ENCODE measurements around the gene PRKN.

Gene PRKN

DNA sequence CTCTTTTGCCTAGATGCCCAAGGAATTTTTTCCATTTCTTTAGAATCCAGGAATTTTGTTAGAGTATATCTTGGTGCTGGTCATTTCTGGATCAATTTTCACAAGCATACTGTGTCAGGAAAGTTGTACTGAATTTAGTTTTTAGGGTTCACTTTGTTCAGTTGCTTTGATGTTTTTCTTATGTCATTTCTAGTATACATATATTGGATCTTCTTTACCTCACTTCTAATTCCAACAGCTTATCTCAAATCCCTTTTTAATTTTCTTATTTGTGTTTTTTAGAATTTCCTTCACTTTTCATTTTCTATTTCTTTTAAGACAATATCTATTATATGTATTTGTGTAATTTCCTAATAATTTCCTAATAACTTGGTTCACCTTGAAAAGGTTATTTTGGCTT, 1172.7 kb downstream of the PRKN start:
- DNase-seq = no peak

DNA sequence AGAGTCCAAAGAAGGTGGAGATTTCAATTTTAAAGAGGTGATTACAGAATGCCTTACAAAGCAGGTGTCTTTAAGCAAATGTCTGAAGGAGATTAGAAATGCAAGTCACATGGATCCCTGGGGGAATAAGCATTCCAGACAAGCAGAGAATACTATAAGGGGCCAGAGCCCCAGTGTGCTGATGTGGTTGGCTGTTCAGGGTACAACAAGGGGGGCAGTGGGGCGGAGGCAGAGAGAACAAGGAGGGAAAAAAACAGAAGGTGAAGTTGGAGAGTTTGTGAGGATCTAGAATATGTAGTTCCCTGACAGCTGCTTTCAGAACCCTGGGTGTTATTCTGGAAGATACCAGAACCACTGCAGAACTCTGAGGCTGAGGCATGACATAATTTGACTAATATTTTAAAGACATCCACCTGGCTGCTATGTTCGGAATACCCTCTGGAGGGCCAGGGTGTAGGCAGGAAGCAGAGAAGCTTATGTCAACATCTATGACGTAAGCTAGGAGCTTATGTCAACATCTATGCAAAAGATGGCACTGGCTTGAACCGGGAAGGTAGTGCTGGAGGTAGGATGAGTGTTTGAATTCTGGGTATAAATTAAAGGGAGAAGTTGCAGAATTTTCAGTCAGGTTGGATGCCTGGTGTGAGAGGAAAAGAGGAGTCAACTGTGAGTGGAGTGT, 1177.5 kb downstream of the PRKN start:
- DNase-seq = no peak

DNA sequence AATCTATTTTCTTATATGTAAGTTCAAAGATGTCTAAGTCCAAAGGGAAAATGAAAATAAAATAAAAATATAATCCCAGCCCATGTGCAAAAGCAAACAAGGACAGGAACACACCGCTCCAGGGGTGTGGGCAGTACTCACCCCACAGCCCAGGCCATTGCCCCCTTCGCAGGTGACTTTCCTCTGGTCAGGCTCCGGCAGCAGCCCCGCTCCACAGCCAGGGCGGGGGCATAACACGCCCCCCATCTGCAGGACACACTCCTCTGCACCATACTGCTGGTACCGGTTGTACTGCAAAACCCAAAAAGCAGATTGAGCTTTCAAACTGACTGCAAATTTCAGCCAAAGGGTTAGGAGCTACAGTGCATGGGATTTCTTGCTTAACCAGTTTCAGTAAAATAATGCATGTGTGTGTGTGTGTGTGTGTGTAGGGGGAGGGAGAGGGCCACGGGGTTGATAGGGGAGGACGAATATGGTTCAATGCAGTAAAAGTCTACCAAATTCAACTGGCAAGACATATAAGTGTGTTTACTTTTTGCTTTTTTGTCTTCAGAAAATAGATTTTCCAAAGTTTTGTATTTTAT, 1178.8 kb downstream of the PRKN start:
- no peak for DNase-seq

DNA sequence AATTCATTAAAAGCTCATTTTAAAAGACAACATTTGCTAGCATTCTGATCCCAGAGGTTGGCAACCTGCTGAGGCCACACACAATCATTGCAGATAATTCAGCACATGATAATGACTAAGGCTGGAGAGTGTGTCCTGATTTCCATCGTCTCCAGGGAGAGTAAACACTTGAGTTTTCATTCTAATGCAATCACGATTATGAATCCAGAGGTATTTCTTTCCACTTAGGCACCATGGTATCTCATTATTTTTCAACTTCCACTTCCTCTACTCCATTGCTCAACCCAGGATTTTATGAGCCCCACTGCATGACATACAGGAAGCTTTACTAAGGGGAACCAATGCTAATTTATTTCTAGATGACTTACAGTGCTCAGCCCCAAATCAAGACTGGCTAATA, 1179.9 kb downstream of the PRKN start:
- DNase-seq = no peak

DNA sequence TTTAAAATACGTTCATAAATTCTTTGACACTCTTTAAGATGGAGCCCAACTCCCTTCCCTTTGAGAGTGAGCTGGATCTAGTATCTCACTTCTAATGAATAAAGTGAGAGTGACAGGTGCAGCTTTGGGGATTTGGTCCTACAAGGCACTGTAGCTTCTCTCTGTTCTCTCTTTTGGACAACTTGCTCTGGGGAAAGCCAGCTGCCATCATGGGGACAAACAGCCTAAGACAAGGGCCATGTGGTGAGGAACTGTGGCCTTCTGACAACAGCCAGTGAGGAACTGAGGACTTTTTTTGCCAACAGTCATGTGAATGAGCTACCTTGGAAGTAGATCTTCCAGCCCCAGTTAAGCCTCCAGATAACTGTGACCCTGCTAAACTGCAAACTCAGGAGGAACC, 1180.9 kb downstream of the PRKN start:
- DNase-seq = no peak

DNA sequence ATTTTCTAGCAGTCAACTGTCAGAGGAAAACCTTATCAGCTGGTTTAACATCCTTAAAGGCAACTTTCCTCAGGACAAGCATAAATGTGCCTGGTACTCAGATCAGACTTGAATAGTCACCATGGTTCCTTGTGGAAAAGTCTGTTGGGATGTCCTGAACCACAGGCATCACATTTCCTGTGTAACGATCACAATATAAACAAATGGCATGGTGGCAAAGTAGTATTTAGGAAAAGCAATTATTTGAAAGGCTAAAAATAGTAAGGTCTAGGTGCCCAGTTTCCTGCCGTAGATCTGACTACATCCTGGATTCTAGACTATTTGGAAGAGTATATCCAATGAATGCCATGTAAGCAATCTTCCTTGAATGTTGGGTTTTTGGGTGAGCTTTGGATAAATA, 1181.8 kb downstream of the PRKN start:
- no peak for DNase-seq

DNA sequence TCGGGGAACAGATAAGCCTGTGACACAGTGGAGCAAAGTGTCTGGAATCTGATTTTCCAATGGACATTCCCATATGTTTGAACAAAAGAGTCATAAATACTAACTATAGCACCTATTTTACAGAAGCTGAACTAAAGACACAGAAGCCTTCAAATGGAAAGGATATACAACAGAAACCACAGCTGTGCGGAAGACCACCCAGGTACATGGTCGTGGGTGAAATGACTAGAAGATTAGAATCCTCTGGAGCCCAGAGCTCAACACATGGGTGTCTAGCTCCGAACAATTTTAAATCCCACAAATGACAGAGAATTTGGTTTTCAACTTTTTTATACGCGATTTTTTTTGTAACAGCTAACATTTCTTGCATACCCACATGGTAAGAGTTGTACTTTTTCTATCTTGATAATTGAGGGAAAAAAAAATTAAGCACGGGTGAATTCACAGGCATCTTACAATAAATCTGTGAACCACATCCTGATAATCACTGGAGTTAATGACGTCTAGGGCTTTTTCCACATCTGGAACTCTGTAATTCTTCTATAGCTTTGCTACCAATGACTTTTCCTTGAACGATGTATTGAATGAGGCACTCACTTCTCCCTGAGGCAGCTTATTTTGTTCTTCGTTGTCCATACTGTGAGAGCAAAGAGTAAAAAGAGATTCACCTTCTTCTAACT, 1182.6 kb downstream of the PRKN start:
- DNase-seq = no peak

DNA sequence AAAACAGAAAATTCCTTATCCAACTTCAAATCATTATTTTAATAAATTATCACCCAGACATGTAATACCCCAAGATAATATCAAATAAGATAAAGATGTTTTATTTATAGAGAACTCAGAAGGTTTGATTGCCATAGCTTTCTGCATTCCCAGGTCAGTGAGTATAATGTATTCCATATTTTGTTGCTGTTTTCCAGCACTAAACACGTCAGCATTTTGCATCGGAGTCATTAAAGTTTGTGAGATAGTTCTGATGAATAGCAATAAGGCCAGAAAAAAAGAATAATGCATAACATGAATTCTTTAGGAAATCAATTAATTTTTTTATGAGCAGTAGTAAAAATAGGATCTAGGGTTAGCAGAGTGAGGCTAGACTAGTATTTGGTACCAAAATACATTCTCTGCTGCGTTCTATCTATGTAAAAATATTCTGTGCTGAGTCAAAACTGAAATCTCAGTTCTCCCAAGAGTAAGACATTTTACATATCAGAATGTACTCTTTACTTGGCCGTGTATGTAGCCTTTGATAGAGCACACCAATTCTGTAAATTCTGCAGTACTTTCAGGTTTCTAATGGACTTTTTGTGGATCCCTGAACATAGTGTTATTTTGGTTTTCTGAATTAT, 1183.8 kb downstream of the PRKN start:
- no peak for DNase-seq

DNA sequence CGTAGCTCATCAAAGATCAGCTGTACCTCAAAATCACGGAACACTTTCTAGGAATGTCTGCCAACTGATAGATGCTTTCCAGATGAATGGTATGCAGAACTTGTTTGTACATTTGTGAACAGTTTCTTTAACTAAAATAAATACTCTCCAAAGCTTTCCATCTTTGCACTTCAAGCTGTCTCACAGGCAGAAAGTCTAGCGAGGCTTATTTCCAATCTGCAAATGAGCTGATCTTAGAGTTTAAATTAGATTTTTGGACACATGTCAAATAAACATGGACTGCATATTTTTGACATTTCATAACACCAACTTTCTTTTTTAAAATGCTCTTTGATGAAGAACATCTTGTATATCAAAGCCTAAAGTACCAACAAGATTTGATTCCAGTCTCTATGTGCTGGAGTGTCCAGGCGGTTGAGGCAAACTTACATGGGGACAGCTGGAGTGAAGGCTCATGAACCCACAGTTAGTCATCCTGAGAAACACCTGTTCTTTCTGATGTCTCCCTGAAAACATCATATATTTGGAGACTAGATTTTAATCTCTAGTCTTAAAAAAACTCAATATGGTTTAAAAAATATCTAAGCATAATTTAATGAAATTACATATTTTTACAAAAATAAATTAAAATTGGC, 1185.1 kb downstream of the PRKN start:
- DNase-seq = no peak

DNA sequence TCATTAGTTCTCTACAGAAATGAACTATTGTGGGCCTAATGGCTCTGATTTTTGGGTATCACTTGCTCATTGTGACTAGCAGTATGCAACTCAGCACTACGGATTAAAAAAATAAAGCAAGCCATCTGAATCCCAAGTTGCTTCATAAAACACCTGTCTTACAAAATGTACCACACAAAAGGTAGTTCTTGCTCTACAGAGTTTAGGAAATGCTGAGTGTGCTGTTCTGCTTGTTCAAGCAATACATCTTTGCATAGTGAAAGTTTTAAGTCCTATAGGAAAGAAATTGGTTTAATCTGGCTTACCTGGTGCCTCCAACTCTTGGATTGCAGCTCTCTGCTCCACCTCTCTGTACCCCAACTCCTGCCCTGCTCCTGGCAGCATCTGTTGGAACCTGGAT, 1187.0 kb downstream of the PRKN start:
- DNase-seq = no peak

DNA sequence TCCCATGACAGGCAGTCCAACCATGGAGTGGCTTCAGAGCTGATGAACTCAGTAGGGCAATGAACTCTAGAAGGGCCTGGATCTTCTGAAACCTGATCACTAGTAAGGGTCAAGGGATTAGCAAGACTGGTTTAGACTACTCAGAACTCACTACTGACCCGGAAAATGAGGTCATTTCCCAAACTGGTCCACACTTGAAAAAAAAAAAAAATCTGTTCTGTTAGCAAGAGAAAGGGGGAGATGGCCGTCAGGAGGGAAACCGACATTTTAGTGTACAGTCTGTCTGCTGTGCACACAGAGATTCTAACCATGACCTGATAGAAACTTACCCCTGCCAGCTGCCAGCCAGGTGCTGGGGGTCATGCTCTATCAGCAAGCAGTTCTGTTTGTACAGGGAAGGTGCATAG, 1191.3 kb downstream of the PRKN start:
- DNase-seq = no peak

DNA sequence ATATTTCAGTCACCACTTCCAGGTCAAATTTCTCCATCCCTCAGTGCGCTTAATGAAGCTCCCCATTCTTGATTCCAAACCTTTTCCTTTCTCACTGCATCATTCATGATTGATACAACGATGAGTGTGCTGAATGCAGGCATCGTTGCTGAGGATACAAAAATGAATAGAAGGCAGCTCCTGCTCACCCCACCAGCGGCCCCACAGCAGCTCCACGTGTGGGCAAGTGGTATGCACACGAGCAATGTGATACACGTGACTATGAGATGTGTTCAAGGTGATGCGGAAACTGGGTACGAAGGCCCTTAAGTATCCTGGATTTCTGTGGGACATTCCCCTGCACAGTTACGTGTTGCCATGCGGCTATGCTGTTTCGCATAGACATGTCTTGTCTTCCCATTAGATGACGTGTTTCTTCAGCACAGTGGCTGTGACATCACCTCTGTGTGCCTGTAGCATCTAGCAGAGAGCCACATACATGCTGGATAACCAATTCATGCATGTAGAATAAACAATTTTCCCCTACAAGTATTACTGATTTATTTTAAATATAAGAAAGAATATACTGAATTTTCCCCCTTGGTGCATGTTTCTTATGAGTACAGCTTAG, 1193.2 kb downstream of the PRKN start:
- no peak for DNase-seq

DNA sequence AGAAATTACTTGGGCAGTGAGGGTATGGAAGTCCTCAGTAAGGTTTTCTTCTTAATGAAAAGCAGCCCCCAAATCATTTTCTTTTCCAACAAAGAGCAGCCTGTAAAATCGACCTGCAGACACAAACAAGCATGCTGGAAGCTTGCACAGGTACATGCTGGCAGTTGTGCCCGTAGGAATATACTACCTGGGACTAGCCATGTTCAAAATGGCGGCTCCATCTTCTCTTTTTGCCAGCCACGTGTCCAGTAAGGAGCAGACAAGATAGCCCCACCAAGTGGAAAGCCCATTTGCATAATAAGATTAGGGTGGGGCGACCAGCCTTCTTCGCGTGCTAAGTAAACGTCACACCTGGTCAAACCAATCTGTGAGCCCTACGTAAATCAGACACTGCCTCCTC, 1194.3 kb downstream of the PRKN start:
- DNase-seq = no peak

DNA sequence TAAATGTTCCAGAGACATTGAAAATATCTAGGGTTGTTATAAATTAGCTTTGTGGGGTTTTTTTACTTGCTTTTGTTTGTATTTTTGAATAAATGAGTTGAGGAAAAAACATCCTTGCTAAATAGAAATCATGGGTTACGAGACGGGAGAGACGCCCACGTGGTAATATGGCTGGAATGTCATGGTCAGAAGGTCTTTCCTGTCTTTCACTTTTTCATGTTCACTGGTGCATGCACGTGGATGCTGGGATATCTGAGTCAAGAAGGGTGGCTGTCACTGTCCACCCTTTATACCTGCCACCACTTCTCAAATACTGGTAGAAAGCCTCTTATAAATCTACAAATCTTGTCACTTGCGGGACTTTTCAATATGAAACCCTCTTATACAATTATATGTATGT, 1195.0 kb downstream of the PRKN start:
- DNase-seq = no peak

DNA sequence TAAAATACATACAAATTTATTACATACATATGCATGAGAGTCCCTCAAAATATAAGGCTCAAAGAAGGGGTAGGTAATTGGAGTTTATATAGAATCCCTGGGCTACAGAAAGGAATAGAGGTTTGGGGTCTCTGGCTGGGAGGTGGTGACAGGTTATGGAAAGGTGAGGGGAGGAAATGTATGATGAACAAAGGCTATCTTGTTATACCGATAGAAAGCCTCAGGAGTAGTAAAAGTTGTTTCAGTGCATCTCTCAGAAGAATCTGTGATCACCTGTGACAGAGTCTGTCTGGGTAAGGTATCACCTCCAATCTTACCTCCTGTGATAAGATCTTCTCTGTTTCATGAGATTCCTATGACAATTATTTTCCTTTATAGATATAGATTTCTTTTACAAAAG, 1200.8 kb downstream of the PRKN start:
- no peak for DNase-seq

DNA sequence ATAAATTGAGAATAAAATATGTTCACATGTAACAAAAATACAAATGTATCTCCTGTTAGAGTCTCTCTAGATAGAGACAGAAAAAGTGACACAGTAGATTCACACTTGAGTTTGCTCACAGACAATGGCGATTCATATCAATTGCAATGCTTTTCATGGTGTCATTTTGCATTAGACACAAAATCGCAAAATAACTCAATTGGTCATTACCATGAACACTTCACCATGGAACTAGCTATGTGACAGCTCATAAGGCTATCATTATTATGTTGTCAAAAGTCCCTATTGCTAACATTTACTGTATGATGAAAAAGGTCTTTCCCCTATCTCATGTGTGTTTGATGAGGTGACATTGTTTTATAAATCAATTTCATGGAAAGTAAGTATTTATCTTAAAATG, 1204.2 kb downstream of the PRKN start:
- no peak for DNase-seq

DNA sequence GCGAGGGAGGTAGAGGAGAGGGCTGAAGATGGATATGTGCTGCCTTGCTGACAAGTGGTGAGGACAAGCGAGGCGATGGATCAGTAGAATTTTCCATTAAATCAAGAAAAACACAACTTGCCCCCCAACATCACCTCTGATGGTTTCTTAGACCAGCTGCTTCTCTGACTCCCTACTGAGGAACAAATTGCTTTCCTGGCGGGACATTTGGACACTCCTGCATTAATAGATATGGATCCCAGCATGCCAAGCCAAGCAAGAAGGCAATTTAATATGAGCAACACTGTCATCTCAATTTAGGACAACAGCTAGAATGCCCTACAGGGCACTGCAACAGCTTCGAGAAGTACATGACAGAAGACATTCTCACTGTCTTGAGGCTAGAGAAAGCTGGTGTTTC, 1205.3 kb downstream of the PRKN start:
- DNase-seq = no peak

DNA sequence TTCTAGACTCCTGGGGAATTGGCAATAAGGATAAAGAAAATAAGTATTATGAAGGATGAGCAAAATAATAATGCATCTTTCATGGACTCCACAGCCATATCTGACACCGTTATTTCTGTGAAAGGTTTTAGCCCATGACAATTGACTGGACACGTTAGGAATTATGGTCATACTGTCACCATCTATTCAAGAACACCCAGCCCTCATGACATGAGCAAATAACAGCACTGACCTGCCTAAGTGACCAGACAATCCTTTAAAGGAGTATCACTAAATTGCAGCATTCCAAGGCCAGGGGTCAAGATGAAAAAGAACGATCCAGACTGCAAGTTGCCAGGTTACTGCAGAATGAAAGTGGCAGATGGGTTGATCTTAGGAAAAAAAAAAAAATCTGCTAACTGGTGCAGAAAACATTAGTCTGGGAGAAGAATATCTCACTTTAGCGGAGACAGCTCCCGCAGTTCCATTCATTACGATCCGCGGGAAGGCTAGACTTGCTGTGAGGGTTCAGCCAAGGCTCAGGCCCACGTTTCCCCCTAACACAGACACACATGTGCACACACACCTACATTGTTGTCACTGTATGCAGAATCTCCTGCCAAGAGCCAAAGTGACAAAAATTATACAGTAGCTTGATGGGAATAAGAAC, 1216.0 kb downstream of the PRKN start:
- no peak for DNase-seq

DNA sequence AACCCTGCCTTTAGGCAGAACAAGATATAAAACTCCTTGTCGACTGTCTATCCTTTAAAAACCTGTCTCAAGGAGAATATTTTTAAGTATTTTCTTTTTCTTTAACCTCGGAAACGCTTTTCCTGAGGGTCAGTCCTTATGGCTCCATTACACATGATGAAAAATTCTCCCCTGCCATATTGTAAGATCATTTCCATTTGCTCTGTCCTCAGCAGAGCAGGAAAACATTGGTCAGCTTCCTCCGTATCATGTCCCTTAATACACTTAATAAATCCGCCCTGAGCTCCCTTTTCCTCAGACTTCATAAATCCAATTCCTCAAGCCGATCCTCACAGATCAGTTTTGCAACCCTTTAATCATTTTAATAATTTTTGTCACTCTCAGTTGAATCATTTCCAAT, 1219.2 kb downstream of the PRKN start:
- DNase-seq = no peak

DNA sequence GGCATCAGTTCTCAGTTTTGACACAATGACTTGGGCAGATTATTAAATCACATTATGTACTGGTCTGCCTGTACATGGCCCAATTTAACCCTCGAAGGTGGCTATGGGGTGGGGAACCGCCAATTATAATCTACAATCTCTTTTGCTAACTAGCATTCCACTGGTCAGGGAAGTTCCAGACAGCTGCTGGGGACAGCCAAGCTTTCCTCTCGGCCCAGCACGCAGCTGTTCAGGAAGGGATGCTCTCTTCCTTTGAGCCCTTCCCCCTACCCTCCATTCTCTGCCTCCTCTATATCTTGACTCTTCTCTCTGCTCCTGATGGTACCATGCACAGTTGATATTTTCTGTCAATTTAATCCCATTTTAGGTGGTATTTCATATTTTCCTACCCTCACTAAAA, 1220.2 kb downstream of the PRKN start:
- no peak for DNase-seq

DNA sequence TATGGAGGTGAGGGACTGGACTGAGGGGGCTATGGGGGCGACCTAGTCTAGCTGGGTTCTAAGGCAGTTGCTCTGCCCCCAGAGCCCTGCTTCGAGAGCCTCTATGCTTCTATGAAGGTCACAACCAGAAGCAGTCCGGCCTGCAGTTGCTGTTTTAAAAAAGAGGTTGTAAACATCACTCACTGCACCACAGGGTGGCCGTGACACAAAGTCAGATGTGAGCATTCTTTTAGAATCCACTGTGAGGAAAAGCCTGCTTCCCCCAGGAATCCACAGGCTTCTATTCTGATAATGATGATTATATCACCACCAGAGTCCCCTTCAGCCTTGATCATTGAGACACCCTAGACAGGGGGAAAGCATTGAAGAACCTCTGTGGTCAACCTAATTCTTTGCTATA, 1224.0 kb downstream of the PRKN start:
- DNase-seq = no peak

DNA sequence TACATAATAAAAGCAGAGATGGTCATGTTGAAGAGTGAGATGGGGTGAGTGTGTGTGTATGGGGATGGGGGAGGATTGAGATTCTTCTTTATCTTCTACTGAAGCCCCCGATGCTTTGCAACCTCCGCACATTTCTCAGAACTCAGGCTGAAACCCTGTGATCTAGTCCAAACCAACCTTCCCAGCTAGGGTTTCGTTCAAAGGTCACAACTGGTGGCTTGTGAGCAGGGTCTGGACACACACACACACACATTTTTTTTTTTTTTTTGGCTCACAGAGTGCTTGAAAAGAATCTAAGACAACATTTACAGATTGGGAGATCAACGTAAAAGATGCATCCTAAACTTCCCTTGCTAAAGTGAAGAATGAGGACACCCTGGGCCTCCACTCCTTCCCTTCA, 1228.7 kb downstream of the PRKN start:
- DNase-seq = no peak

DNA sequence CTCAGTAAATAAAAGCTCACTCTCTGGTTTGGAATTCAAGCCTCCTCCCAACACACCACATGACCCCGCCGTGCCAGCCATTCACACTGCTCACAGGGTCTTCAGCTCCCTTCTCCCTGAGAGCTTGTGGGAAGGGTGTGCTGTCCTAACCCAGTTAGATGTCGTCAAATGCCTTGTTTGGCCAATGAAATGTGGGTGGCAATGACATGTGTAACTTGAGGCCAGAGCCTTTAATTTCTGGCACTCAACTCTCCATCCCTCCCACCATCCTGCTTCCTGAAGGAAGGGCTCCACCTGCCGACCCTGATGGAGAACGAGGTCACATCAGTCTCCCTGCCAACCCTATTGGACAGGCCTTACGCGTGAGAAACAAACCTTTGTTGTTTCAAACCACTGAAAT, 1229.2 kb downstream of the PRKN start:
- DNase-seq = no peak

Measured in CD4-positive, alpha-beta T cell treated with Interleukin-4 for 1 hour (primary cell).